Measurements from ENCODE around the gene IPO13.

The IPO13 gene

DNA sequence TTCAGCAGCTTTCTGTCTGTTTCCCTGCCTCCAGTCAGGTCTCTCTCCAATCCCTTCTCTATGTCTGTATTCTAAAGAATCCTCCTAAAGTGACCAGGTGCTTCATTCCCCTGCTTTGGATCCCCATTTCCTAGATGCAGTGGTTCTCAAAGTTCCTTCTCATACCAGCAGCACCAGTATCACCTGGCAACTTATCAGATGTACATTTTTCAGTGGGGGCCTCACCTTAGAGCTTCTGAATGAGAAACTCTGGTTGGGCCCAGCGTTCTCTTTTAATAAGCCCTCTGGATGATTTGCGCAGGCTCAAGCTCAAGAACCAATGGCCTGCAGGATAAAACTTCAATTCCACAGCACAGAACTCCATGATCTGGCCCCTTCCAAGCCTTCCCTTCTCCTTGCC, 38.5 kb upstream of the IPO13 start:
- Histone ChIP-seq H2BK15ac (ENCODE audit: low read depth, poor library complexity, severe bottlenecking) (no peak overlapping the region), H3K4me3 (ENCODE audit: insufficient read depth in 1 of 2, low read depth in 1 of 2, low read length in 2 of 2) (no peak overlapping the region), H3K4ac (ENCODE audit: low read depth in 1 of 2, low read length in 2 of 2) (no peak overlapping the region), H3K9ac (ENCODE audit: low read length) (no peak overlapping the region), H3K36me3 (ENCODE audit: control insufficient read depth in 1 of 2, insufficient read depth in 2 of 2, low read depth in 1 of 2, low read length in 2 of 2) (peaks cover 21 to 29% of the 10 kb centered on the region in 2 experiments), H2AK5ac (ENCODE audit: low read length, severe bottlenecking) (no peak overlapping the region), H4K8ac (ENCODE audit: low read length) (no peak overlapping the region), H2BK12ac (ENCODE audit: low read length in 2 of 2) (no peak overlapping the region), H2BK120ac (ENCODE audit: low read depth, low read length) (no peak overlapping the region), H2BK5ac (ENCODE audit: low read depth, low read length, poor library complexity, severe bottlenecking) (no peak overlapping the region), H3K9me3 (ENCODE audit: control insufficient read depth, low read length) (no peaks in the 10 kb centered on the region), H3K27ac (ENCODE audit: low read length, poor library complexity, severe bottlenecking) (no peak overlapping the region), H3K79me1 (replicated peaks; ENCODE audit: low read length, poor library complexity, severe bottlenecking) (no peaks in the 10 kb centered on the region), H4K91ac (ENCODE audit: low read length) (no peak overlapping the region), H2AFZ (ENCODE audit: low read depth, low read length) (no peak overlapping the region), H3K4me1 (ENCODE audit: control insufficient read depth, insufficient read depth, low read depth, low read length) (peaks cover 9% of the 10 kb centered on the region), H3K23ac (ENCODE audit: low read length in 2 of 2) (no peak overlapping the region), H3K4me2 (ENCODE audit: low read length, poor library complexity, severe bottlenecking) (no peak overlapping the region), H3K18ac (ENCODE audit: low read depth in 1 of 2, low read length in 2 of 2) (no peak overlapping the region), H3K27me3 (ENCODE audit: control insufficient read depth in 1 of 2, insufficient read depth in 1 of 2, low read length in 2 of 2) (peaks cover 0 to 14% of the 10 kb centered on the region in 2 experiments), H3K14ac (ENCODE audit: low read length in 2 of 2) (no peak overlapping the region)
- no peak for DNase-seq
- WGBS = 96% methylated on average over 2 of the region's 2 CpGs

DNA sequence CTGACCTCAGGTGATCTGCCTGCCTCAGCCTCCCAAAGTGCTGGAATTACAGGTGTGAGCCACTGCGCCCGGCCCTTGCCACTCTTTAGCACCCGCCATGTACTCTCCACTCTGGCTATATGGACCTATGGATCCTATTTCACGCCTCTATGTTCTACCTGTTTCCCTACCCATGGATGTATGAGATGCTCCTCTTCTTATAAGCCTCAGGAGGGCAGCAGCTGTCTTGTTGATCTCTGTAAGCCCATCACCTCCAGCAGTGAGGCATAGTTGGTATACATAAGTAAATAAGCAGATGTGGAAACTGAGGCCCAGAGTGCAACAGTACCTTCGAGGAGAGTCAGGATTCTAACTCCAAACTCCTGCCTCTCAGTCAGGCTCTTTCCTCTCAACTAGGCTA, 37.9 kb upstream of the IPO13 start:
- H2BK12ac ChIP-seq (ENCODE audit: low read length in 2 of 2) = no peak overlapping the region
- H2AFZ ChIP-seq (ENCODE audit: low read depth, low read length) = no peak overlapping the region
- H2BK120ac ChIP-seq (ENCODE audit: low read depth, low read length) = no peak overlapping the region
- no peak overlapping the region for H3K23ac ChIP-seq (ENCODE audit: low read length in 2 of 2)
- H3K18ac ChIP-seq (ENCODE audit: low read depth in 1 of 2, low read length in 2 of 2) = no peak overlapping the region
- H3K27ac ChIP-seq (ENCODE audit: low read length, poor library complexity, severe bottlenecking) = no peak overlapping the region
- H4K8ac ChIP-seq (ENCODE audit: low read length) = no peak overlapping the region
- no peak overlapping the region for H2BK15ac ChIP-seq (ENCODE audit: low read depth, poor library complexity, severe bottlenecking)
- H2BK5ac ChIP-seq (ENCODE audit: low read depth, low read length, poor library complexity, severe bottlenecking) = no peak overlapping the region
- H3K27me3 ChIP-seq (ENCODE audit: control insufficient read depth in 1 of 2, insufficient read depth in 1 of 2, low read length in 2 of 2) = peaks cover 0 to 14% of the 10 kb centered on the region in 2 experiments
- H3K4me2 ChIP-seq (ENCODE audit: low read length, poor library complexity, severe bottlenecking) = no peak overlapping the region
- no peak overlapping the region for H3K4ac ChIP-seq (ENCODE audit: low read depth in 1 of 2, low read length in 2 of 2)
- H4K91ac ChIP-seq (ENCODE audit: low read length) = no peak overlapping the region
- no peak overlapping the region for H3K4me3 ChIP-seq (ENCODE audit: insufficient read depth in 1 of 2, low read depth in 1 of 2, low read length in 2 of 2)
- H3K9ac ChIP-seq (ENCODE audit: low read length) = no peak overlapping the region
- H3K36me3 ChIP-seq (ENCODE audit: control insufficient read depth in 1 of 2, insufficient read depth in 2 of 2, low read depth in 1 of 2, low read length in 2 of 2) = peaks cover 22 to 31% of the 10 kb centered on the region in 2 experiments
- no peaks in the 10 kb centered on the region for H3K79me1 ChIP-seq (replicated peaks; ENCODE audit: low read length, poor library complexity, severe bottlenecking)
- H2AK5ac ChIP-seq (ENCODE audit: low read length, severe bottlenecking) = no peak overlapping the region
- no peak overlapping the region for H3K14ac ChIP-seq (ENCODE audit: low read length in 2 of 2)
- over 99% methylated on average over 5 of the region's 5 CpGs for WGBS
- DNase-seq = no peak
- H3K9me3 ChIP-seq (ENCODE audit: control insufficient read depth, low read length) = no peaks in the 10 kb centered on the region
- H3K4me1 ChIP-seq (ENCODE audit: control insufficient read depth, insufficient read depth, low read depth, low read length) = peaks cover 9% of the 10 kb centered on the region

DNA sequence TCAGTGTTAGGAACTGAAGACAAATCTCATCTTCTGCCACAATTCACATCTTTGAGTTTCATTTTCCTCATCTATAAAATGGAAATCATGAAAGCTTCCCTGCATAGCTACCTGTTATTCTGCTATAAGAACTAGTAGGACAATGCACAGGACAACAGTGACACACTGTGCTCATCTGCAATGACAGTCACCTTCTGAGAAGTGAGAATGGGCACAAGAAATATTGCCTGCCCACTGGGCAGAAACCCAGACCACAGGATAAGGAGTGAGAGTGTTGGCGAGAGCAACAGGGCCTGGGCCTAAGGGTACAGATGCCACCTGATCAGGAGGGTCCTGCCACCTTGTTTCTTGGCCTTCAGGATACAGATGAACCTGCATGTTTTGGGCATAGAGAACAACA, 36.4 kb upstream of the IPO13 start:
- peaks cover 27 to 35% of the 10 kb centered on the region in 2 experiments for H3K36me3 ChIP-seq (ENCODE audit: control insufficient read depth in 1 of 2, insufficient read depth in 2 of 2, low read depth in 1 of 2, low read length in 2 of 2)
- no peak overlapping the region for H3K27ac ChIP-seq (ENCODE audit: low read length, poor library complexity, severe bottlenecking)

DNA sequence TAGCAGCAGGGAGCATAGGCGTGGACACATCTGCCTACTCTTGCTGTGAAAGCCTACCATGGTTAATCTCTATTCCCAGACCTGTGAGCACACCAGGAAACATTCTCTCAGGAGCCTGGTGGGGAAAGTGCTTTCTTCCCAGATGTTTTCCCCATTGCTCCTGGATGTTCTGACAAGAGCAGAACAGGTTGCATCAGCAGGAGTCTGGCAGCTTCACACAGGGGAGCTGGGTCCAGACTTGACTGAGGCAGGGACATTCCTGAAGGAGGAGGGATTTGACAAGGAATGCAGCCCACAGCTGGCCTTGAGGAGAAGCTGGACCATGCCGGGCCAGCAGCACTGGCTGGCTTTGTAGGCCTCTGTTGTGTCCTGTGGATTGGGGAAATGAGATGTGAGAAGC, 34.1 kb upstream of the IPO13 start:
- Histone ChIP-seq H3K4me2 (ENCODE audit: low read length, poor library complexity, severe bottlenecking) (no peak overlapping the region), H2AFZ (ENCODE audit: low read depth, low read length) (no peak overlapping the region), H2BK5ac (ENCODE audit: low read depth, low read length, poor library complexity, severe bottlenecking) (no peak overlapping the region), H3K4me1 (ENCODE audit: control insufficient read depth, insufficient read depth, low read depth, low read length) (peaks cover 9% of the 10 kb centered on the region), H3K27me3 (ENCODE audit: control insufficient read depth in 1 of 2, insufficient read depth in 1 of 2, low read length in 2 of 2) (peaks cover 0 to 4% of the 10 kb centered on the region in 2 experiments), H3K9ac (ENCODE audit: low read length) (no peak overlapping the region), H2BK12ac (ENCODE audit: low read length in 2 of 2) (no peak overlapping the region), H4K8ac (ENCODE audit: low read length) (no peak overlapping the region), H2BK15ac (ENCODE audit: low read depth, poor library complexity, severe bottlenecking) (no peak overlapping the region), H4K91ac (ENCODE audit: low read length) (peak overlapping the region; percentile 4), H2AK5ac (ENCODE audit: low read length, severe bottlenecking) (no peak overlapping the region), H2BK120ac (ENCODE audit: low read depth, low read length) (no peak overlapping the region), H3K4me3 (ENCODE audit: insufficient read depth in 1 of 2, low read depth in 1 of 2, low read length in 2 of 2) (no peak overlapping the region), H3K79me1 (replicated peaks; ENCODE audit: low read length, poor library complexity, severe bottlenecking) (no peaks in the 10 kb centered on the region), H3K9me3 (ENCODE audit: control insufficient read depth, low read length) (no peaks in the 10 kb centered on the region), H3K4ac (ENCODE audit: low read depth in 1 of 2, low read length in 2 of 2) (no peak overlapping the region), H3K27ac (ENCODE audit: low read length, poor library complexity, severe bottlenecking) (no peak overlapping the region), H3K23ac (ENCODE audit: low read length in 2 of 2) (peak overlapping the region in 1 of 2 experiments; percentile 50), H3K14ac (ENCODE audit: low read length in 2 of 2) (no peak overlapping the region), H3K18ac (ENCODE audit: low read depth in 1 of 2, low read length in 2 of 2) (no peak overlapping the region), H3K36me3 (ENCODE audit: control insufficient read depth in 1 of 2, insufficient read depth in 2 of 2, low read depth in 1 of 2, low read length in 2 of 2) (peaks cover 23% of the 10 kb centered on the region in 2 experiments)
- 53% methylated on average over 2 of the region's 2 CpGs for WGBS
- peak; percentile 59 for DNase-seq

More for the DNA sequence above, 36.4 kb upstream of the IPO13 start:
- H2BK5ac ChIP-seq (ENCODE audit: low read depth, low read length, poor library complexity, severe bottlenecking) = no peak overlapping the region
- H2AK5ac ChIP-seq (ENCODE audit: low read length, severe bottlenecking) = no peak overlapping the region
- H3K27me3 ChIP-seq (ENCODE audit: control insufficient read depth in 1 of 2, insufficient read depth in 1 of 2, low read length in 2 of 2) = peaks cover 0 to 8% of the 10 kb centered on the region in 2 experiments
- no peak for DNase-seq
- H3K23ac ChIP-seq (ENCODE audit: low read length in 2 of 2) = no peak overlapping the region
- peaks cover 9% of the 10 kb centered on the region for H3K4me1 ChIP-seq (ENCODE audit: control insufficient read depth, insufficient read depth, low read depth, low read length)
- no peak overlapping the region for H3K4me2 ChIP-seq (ENCODE audit: low read length, poor library complexity, severe bottlenecking)
- H3K4me3 ChIP-seq (ENCODE audit: insufficient read depth in 1 of 2, low read depth in 1 of 2, low read length in 2 of 2) = no peak overlapping the region
- no peaks in the 10 kb centered on the region for H3K79me1 ChIP-seq (replicated peaks; ENCODE audit: low read length, poor library complexity, severe bottlenecking)
- H2AFZ ChIP-seq (ENCODE audit: low read depth, low read length) = no peak overlapping the region
- no peak overlapping the region for H2BK120ac ChIP-seq (ENCODE audit: low read depth, low read length)
- no peak overlapping the region for H3K18ac ChIP-seq (ENCODE audit: low read depth in 1 of 2, low read length in 2 of 2)
- H2BK12ac ChIP-seq (ENCODE audit: low read length in 2 of 2) = no peak overlapping the region
- H4K91ac ChIP-seq (ENCODE audit: low read length) = no peak overlapping the region
- no peak overlapping the region for H3K4ac ChIP-seq (ENCODE audit: low read depth in 1 of 2, low read length in 2 of 2)
- no peaks in the 10 kb centered on the region for H3K9me3 ChIP-seq (ENCODE audit: control insufficient read depth, low read length)
- H3K14ac ChIP-seq (ENCODE audit: low read length in 2 of 2) = no peak overlapping the region
- WGBS = 95% methylated on average over 1 of the region's 1 CpG
- no peak overlapping the region for H3K9ac ChIP-seq (ENCODE audit: low read length)
- H4K8ac ChIP-seq (ENCODE audit: low read length) = no peak overlapping the region
- H2BK15ac ChIP-seq (ENCODE audit: low read depth, poor library complexity, severe bottlenecking) = no peak overlapping the region

Measured in mesenchymal stem cell (in vitro differentiated cells and primary cell).